Stimulated activated CD8-positive, alpha-beta memory T cell treated with anti-CD3 and anti-CD28 coated beads, Interleukin-15, amount 100 ng/mL, for 1 hour (primary cell): ENCODE data around the gene KRT34.

Experiments
- DNase-seq: peaks from one replicate; pipeline ENCODE4 v3.0.0-alpha.2; 2020; ENCODE audit warnings: low read depth

Gene KRT34

GRCh38 chr17:41332239-41332638, 49.9 kb downstream of the KRT34 start:
- DNase-seq, result no peak

- DNase-seq, result no peak
Measured at GRCh38 chr17:41331606-41332005, 50.5 kb downstream of the KRT34 start.

- no peak for DNase-seq
Measured at GRCh38 chr17:41329279-41329948, 52.7 kb downstream of the KRT34 start.

DNA sequence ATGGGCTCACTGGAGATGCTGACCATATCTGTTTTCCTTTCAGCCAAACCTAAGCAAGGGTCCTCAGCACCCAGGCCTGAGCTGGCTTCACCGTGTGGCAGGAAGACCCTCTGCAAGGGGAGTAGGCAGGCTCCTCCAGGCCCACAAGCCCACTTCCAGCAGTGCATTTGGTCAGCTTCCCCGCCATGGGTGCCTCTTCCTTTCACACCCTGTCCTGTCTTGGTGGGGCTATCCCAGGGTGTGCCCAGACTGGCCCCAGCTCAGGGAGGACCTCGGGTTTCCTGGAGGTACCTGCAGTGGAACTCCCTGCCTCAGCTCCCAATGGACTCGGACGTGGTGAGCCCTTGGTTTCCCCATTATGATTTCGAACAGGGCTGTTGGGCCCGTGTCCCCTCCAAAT, 53.9 kb downstream of the KRT34 start:
- DNase-seq, result no peak
